PC-9 (cell line): Measurements from ENCODE around the gene PAK4.

Experiments used
- EZH2 ChIP-seq: fragments of 200-600 bp; sonication (generic); IDR thresholded peaks from 2 replicates; pipeline ENCODE4 v1.8.0; 2017; ENCODE audit warnings: antibody characterized with exemption, low read depth
- TF ChIP-seq, protein P1 (sequence below): fragments of 200-600 bp; sonication (generic); conservative IDR thresholded peaks from 2 replicates; pipeline ENCODE4 v1.6.1; 2017; ENCODE audit warnings: mixed run types, antibody characterized with exemption, mild to moderate bottlenecking, moderate library complexity

DNA sequence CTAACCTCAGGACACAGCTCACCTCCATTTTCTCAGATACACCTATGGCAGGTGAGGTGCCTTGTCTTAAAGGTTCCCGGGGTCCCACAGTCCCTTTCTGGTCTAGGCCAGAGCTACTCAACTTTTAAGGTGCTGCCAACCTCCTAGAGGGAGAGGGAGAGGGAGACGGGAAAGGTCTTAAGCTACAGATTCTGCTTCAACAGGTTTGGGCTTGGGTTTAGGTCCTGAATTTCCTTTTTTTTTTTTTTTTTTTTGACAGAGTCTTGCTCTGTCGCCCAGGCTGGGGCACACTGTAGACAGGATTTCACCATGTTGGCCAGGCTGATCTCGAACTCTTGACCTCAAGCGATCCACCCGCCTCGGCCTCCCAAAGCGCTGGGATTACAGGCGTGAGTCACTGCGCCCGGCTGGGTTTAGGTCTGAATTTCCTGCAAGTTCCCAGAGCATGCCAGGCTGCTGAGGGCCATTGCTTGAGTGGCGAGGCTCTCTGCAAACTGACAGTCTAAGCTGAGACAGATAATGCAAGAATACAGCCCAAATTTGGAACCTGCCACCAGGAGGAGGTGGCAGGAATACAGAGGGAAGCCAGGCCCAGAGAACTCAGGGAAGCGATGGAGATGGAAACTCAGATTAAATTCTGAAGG lies 86.3 kb downstream of the PAK4 start:
- TF ChIP-seq, protein P1, sequence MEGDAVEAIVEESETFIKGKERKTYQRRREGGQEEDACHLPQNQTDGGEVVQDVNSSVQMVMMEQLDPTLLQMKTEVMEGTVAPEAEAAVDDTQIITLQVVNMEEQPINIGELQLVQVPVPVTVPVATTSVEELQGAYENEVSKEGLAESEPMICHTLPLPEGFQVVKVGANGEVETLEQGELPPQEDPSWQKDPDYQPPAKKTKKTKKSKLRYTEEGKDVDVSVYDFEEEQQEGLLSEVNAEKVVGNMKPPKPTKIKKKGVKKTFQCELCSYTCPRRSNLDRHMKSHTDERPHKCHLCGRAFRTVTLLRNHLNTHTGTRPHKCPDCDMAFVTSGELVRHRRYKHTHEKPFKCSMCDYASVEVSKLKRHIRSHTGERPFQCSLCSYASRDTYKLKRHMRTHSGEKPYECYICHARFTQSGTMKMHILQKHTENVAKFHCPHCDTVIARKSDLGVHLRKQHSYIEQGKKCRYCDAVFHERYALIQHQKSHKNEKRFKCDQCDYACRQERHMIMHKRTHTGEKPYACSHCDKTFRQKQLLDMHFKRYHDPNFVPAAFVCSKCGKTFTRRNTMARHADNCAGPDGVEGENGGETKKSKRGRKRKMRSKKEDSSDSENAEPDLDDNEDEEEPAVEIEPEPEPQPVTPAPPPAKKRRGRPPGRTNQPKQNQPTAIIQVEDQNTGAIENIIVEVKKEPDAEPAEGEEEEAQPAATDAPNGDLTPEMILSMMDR = no peak
- no peak for TF ChIP-seq EZH2
